K562 (cell line): ENCODE data around the gene DNAJC12. TPM values are rescaled to one million over a fixed set of nuclear protein-coding genes. Genes with fewer than 3 reads are reported as not detected.

ENCODE experiments used
- DLX4 ChIP-seq: fragments of 250-450 bp; sonication (Bioruptor Pico); IDR thresholded peaks from 2 replicates; pipeline ENCODE4 v1.6.1; 2021; ENCODE audit warnings: mild to moderate bottlenecking
- MECOM ChIP-seq: fragments of 250-450 bp; sonication (Bioruptor Pico); IDR thresholded peaks from 2 replicates; pipeline ENCODE4 v1.8.0; 2022; ENCODE audit warnings: inconsistent platforms
- PHF8 ChIP-seq: fragments of 200-600 bp; sonication (generic); IDR thresholded peaks from 2 replicates; pipeline ENCODE4 v1.6.1; 2012; ENCODE audit warnings: mixed run types, mild to moderate bottlenecking, inconsistent platforms, low read length, moderate library complexity, borderline replicate concordance
- ZBTB40 ChIP-seq, 2 experiments: fragments of 450-650 bp in 1 of 2; sonication (generic) in 1 of 2; formaldehyde crosslinking in 1 of 2; IDR thresholded peaks; 2 replicates each; pipeline versions ENCODE4 v1.7.1 to v1.9.0; 2016 to 2022; ENCODE audit warnings: inconsistent platforms in 1 of 2, mild to moderate bottlenecking in 1 of 2, missing genetic modification reagents in 1 of 2
- ZNF318 ChIP-seq, 2 experiments: fragments of 450-650 bp; IDR thresholded peaks; 2 replicates each; pipeline ENCODE4 v1.6.1; 2016; ENCODE audit warnings: mild to moderate bottlenecking in 2 of 2, borderline replicate concordance in 1 of 2, low read depth in 1 of 2, moderate library complexity in 1 of 2
- ZNF79 ChIP-seq: fragments of 250-450 bp; sonication (Bioruptor Pico); IDR thresholded peaks from 2 replicates; pipeline ENCODE4 v1.4.0; 2020; ENCODE audit warnings: low read depth, mild to moderate bottlenecking, moderate library complexity
- polyA plus RNA-seq, 8 experiments: library from polyadenylated mRNA; depleted of rRNA in 4 of 8; stranded (reverse) in 5 of 8; unstranded in 3 of 8; fragments of >200 nt; fragmentation: Nextera tagmentation in 2 of 8; fragmentation: Illumina TruSeq in 1 of 8; extraction: Ambion mirVana in 2 of 8; extraction: Trizol in 1 of 8; gene quantifications; 2 replicates each; pipeline versions ENCODE4 v1.2.1 to v1.2.3, GENCODE V29; 2011 to 2014; ENCODE audit warnings: inconsistent platforms in 1 of 8, missing spikeins in 1 of 8
- total RNA-seq, 7 experiments: library from RNA; depleted of rRNA in 6 of 7; stranded (reverse); fragments of >200 nt in 6 of 7; fragmentation: Illumina TruSeq in 2 of 7; extraction: Trizol in 2 of 7; gene quantifications; 2 replicates each; pipeline versions ENCODE4 v1.2.1 to v1.2.3, GENCODE V29; 2011 to 2021; ENCODE audit warnings: low replicate concordance in 1 of 7

The DNAJC12 gene
- total and polyA plus RNA-seq, 9 of the 15 experiments (the other 6 are each of a cell fraction or from before 2014, with no cell fraction given), result 7.4 to 95.9 (median 68.5) TPM

GRCh38 chr10:67764012-67764822 is 73.8 kb downstream of the DNAJC12 start (continued):
- peak; percentile 91 for TF ChIP-seq ZBTB40 (IDR thresholded peaks at IDR 0.05)
- TF ChIP-seq ZBTB40 (CRISPR knock-in tag; IDR thresholded peaks at IDR 0.05), result no peak
- TF ChIP-seq MECOM (CRISPR knock-in tag), result no peak
- TF ChIP-seq ZNF79, result 0 out of 2 replicates have a peak, but pooled peaks have one; percentile 31
- peak; percentile 33; the same call in 1 of the 2 replicates for TF ChIP-seq PHF8
- no peak for TF ChIP-seq DLX4 (CRISPR knock-in tag)
- no peak for TF ChIP-seq ZNF318 (IDR thresholded peaks at IDR 0.05; ENCODE audit: borderline replicate concordance in 1 of 2, low read depth in 1 of 2)
